Breast epithelium (tissue), 3 donors: ENCODE measurements around the gene NABP1.

Experiments
- POLR2A ChIP-seq: fragments of 450-650 bp; IDR thresholded peaks from one replicate; pipeline ENCODE4 v1.6.1; 2016; ENCODE audit warnings: antibody characterized with exemption, mild to moderate bottlenecking, moderate library complexity
- POLR2AphosphoS5 ChIP-seq, 3 donors: sonication (generic); formaldehyde crosslinking; IDR thresholded peaks; one replicate each; pipeline ENCODE4 v1.6.1; 2017; ENCODE audit warnings: antibody characterized with exemption in 3 of 3
- TF ChIP-seq, protein P1 (sequence below), 3 donors: fragments of 450-650 bp; IDR thresholded peaks; one replicate each; pipeline ENCODE4 v1.5.1; 2016 to 2017; ENCODE audit warnings: antibody characterized with exemption in 3 of 3, mild to moderate bottlenecking in 3 of 3, moderate library complexity in 3 of 3

DNA sequence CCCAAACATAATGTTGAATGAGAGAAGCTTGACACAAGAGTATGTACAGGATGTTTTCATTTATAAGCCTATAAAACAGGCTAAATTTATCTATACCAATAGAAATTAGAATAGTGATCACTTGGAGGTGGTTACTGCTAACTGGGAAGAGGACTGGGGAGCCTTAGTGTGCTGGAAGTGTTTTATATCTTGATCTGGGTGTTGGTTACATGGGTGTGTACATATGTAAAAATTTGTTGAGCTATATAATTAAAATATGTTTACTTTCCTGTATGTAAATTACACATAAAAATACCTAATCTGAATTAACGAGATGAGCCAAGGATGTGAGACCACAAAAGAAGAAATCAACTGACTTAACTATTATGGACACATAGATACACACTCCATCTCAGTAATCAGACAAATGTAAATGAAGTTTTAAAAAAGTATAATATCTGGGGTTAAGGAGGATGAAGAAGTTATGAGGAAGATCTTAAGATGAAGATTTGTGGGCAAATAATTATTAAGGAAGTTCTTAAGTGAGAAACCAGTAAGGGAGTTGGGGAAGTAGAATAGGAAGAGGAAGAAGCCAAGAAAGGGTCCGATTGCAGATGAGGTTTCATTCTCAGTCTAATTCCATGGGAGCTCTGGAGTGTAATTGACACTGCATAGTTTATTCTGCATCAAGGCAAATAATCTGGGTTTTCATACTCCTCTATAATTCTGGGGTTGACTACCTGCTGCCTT is 32.3 kb upstream of the NABP1 start:
- TF ChIP-seq, protein P1, sequence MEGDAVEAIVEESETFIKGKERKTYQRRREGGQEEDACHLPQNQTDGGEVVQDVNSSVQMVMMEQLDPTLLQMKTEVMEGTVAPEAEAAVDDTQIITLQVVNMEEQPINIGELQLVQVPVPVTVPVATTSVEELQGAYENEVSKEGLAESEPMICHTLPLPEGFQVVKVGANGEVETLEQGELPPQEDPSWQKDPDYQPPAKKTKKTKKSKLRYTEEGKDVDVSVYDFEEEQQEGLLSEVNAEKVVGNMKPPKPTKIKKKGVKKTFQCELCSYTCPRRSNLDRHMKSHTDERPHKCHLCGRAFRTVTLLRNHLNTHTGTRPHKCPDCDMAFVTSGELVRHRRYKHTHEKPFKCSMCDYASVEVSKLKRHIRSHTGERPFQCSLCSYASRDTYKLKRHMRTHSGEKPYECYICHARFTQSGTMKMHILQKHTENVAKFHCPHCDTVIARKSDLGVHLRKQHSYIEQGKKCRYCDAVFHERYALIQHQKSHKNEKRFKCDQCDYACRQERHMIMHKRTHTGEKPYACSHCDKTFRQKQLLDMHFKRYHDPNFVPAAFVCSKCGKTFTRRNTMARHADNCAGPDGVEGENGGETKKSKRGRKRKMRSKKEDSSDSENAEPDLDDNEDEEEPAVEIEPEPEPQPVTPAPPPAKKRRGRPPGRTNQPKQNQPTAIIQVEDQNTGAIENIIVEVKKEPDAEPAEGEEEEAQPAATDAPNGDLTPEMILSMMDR (IDR thresholded peaks at IDR 0.05) = no peak
- TF ChIP-seq POLR2A (no peak), POLR2AphosphoS5 (IDR thresholded peaks at IDR 0.05) (no peak)
